CMK (cell line): ENCODE data around the gene ZNF784.

ENCODE experiments used
- DNase-seq: peaks from one replicate; pipeline ENCODE4 v3.0.0-alpha.2; 2010; ENCODE audit warnings: low read depth

The ZNF784 gene, protein sequence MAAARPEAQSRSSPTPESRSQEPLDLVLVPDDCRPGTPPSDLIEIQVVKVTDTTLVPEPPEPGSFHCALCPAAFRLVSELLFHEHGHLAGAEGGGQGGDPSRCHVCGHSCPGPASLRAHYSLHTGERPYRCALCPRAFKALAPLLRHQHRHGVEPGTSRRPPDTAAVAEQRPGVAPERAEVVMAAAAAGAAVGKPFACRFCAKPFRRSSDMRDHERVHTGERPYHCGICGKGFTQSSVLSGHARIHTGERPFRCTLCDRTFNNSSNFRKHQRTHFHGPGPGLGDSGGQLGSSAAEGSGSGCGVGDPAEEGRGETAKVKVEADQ

GRCh38 chr19:55624109-55625003 is at the start of gene ZNF784:
Gene ZNF784, minus strand, starts transcription at chr19:55624566. Its CDS starts 5 bp downstream, at chr19:55624561.
- DNase-seq, result peak; percentile 91

GRCh38 chr19:55673889-55674288 is 49.5 kb upstream of the ZNF784 start:
- DNase-seq, result no peak

DNA sequence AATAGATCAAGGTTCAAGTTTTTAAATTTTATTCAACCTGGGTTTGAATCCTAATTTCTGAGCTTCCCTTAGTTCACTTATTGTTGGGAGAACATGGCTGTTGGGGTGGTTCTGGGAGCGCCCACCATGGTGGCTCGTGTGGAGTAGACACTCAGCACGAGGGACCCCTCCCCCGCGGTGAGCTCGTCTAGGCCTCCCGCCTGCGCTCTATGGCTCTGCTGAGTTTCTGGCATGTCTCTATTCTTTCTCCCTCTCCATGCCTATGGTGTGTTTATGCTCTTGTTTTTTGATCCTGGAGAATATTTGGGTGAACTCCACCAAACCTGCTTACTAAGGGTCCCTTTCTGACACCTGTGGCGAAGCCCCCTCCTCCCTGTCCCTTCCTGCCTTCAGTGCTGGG is 49.1 kb upstream of the ZNF784 start:
- DNase-seq, result no peak

DNA sequence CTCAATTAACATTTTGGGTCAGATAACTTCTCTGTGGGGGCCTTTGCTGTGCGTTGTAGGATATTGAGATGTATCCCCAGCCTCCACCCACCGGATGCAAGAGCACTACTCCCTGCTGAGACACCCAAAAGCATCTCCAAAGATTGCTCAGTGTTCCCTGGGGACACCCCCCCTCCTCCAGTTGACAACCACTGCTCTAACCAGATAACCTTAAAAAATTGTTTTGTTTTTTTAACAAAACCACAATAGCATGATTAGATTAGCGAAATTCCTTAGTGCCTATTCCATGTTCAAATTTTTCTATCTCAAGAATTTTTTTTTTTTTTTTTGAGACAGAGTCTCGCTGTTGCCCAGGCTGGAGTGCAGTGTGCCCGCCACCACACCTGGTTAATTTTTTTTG is 48.1 kb upstream of the ZNF784 start:
- DNase-seq, result no peak

GRCh38 chr19:55671054-55671378 is 46.6 kb upstream of the ZNF784 start:
- no peak for DNase-seq

DNA sequence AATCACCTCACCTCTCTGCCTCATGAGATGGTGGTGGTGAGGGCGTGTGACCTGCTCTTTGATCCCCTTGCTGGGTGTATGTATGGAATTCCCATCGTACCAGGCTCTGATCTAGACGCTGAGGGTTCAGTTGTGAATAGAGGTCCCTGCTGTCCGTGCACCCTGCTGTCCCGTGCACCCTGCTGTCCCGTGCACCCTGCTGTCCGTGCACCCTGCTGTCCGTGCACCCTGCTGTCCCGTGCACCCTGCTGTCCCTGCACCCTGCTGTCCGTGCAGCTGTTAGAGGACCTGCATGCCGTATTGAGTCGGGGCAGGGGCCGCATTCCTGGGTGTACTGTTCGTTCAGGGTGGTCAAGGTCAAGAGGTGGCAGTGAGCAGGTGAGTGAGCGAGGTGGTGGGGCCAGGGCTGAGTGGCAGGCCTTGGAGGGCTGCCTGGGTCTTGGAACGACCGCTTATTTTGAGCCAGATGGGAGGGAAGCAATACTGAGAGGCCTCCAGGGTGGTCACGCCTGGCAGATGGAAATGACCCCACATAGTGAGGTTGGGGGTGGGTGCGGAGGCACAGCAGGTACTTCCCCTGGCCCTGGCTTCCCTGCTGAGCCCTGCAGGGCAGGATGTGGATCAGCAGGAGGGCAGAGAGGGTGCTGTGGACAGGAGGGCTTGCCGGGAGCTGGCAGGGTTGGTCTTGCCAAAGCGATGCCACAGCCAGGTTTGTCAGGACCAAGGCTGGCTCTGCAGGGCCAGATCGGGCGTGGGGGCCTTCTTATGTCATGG is 46.1 kb upstream of the ZNF784 start:
- no peak for DNase-seq

- no peak for DNase-seq
Observed at GRCh38 chr19:55669418-55670279, 45.3 kb upstream of the ZNF784 start.

GRCh38 chr19:55668603-55669348 is 44.4 kb upstream of the ZNF784 start:
- DNase-seq, result no peak

- DNase-seq, result no peak
Observed at GRCh38 chr19:55667958-55668357, 43.6 kb upstream of the ZNF784 start.

- DNase-seq, result no peak
Observed at GRCh38 chr19:55667511-55667910, 43.1 kb upstream of the ZNF784 start.

DNA sequence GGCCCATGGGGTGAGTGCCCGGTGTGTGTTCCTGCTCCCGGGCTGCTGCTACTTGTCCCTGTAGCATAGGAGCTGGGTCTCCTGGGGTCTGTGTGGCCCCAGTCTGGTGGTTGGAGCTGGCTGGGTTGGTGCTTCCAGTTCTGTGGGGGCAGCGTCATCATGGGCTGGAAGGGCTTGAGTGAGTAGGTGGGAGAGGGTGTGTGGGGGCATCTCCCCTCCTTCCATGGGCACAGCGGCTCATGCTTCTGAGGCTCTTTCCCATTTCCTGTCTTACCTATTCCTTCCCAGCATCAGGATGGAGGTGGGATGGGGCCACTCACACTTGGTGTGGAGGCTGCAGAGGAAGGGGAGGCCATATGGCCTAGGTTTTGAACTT is 42.6 kb upstream of the ZNF784 start:
- DNase-seq, result no peak

- DNase-seq, result no peak
Observed at GRCh38 chr19:55666343-55667005, 42.1 kb upstream of the ZNF784 start.

DNA sequence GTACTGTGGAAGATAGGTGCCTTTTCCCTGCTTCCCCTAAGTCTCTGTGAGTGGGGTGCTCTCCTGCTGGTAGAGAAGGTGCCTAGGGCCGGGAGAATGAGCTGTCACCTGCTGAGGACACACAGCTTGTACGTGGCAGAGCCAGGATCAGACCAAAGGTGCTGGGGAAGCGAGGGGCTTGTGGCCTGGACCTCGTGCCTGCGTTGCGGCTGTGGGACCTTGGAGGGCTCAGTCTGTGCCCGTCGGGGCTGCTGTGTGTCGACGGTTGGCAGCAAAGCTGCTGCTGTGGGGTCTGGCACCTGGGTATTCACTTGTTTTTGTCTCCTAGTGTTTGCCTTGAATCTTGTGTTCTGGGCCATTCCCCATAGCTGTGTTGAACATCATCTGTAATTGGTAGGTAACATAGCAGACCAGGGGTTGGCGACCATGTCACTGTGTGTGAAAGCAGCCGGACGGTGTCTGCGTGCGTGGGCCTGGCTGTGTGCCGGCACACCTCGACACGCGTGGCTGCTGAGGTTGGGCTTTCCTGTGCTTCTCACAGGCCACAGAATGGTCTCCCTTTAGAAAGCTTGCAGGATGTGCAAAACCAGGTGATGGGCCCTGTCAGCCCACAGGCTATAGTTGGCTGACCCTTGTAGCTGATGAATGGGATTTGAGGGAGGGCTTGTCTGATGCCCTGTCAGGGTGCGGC is 39.6 kb upstream of the ZNF784 start:
- DNase-seq, result no peak

DNA sequence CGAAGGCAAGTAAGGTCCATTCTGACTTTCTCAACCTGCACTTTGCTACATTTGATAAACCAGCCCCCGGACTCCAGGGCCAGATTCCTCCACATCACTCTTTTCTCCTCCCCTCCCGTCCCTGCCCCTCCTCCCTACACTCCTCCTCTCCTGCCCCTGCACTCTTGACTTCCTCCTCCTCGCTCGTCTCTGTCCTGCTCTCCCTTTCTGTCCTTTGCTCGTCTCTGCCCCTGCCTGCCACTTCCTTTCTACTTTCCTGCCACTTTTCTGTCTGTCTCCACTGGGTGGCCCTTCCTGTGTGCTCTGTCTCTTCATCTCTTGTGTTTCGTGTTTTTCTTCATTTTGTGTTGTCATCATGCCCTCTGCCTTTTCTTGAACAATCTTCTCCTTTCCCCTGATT is 37.5 kb upstream of the ZNF784 start:
- DNase-seq, result no peak

GRCh38 chr19:55660991-55661390 is 36.6 kb upstream of the ZNF784 start:
- DNase-seq, result no peak

- DNase-seq, result no peak
Observed at GRCh38 chr19:55660404-55660803, 36.0 kb upstream of the ZNF784 start.

- no peak for DNase-seq
Observed at GRCh38 chr19:55659822-55660221, 35.5 kb upstream of the ZNF784 start.

DNA sequence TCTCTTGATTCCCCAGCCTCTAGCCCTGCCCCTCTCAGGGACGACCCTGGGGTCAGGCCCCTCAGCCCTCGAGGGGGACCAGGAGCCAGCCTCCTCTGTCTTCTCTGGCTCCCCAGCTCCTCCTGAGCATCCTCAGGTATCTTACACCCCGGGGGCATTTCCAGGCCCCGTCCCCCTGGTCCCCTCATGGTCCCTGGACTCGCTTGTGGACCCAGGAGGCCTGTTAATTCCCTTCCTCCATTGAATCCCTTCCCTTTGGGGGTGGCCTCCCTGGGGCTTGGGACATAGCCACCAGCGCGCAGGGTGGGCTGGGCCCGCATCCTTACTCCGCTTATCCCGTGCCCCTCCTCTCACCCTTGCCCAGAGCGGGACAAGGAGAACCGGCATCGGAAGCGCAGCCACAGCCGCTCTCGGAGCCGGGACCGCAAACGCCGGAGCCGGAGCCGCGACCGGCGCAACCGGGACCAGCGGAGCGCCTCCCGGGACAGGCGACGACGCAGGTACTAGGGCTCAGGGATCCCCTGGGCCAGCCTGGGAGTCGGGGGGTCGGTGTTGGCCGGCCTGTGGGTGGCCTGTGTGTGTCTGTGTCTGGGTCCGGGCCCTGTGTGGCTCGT is 34.6 kb upstream of the ZNF784 start:
- DNase-seq, result no peak

- no peak for DNase-seq
Observed at GRCh38 chr19:55656988-55657747, 32.8 kb upstream of the ZNF784 start.
